Raji (cell line): ENCODE results near the gene TRIM27.

Experiments
- POLR2A ChIP-seq: IDR thresholded peaks from 2 replicates; pipeline ENCODE4 v1.6.1; 2011; ENCODE audit warnings: low read depth, low read length, control low read depth; ENCODE audit not compliant: insufficient read depth

Gene TRIM27

GRCh38 chr6:28923318-28924102, at the start of gene TRIM27:
Gene TRIM27, minus strand, starts transcription at chr6:28923985. Its CDS starts 353 bp downstream, at chr6:28923632.
- TF ChIP-seq POLR2A = peak; percentile 92

GRCh38 chr6:28969129-28969528, 45.3 kb upstream of the TRIM27 start:
- TF ChIP-seq POLR2A = no peak

GRCh38 chr6:28968476-28968875, 44.7 kb upstream of the TRIM27 start:
- TF ChIP-seq POLR2A = no peak

GRCh38 chr6:28965706-28966105, 41.9 kb upstream of the TRIM27 start:
- TF ChIP-seq POLR2A = no peak

- TF ChIP-seq POLR2A = no peak
These were observed 37.2 kb upstream of the TRIM27 start for GRCh38 chr6:28960846-28961500.

- TF ChIP-seq POLR2A = no peak
These were observed 32.5 kb upstream of the TRIM27 start for GRCh38 chr6:28956331-28956730.

- TF ChIP-seq POLR2A = no peak
These were observed 29.9 kb upstream of the TRIM27 start for GRCh38 chr6:28953585-28954258.

GRCh38 chr6:28953039-28953584, 29.3 kb upstream of the TRIM27 start:
- no peak for TF ChIP-seq POLR2A

- TF ChIP-seq POLR2A = peak; percentile 16; the same call in 1 of the 2 replicates
These were observed 25.1 kb upstream of the TRIM27 start for GRCh38 chr6:28948782-28949486.

GRCh38 chr6:28947831-28948270, 24.1 kb upstream of the TRIM27 start:
- no peak for TF ChIP-seq POLR2A

- TF ChIP-seq POLR2A = no peak
These were observed 23.4 kb upstream of the TRIM27 start for GRCh38 chr6:28947067-28947765.

GRCh38 chr6:28945349-28945748, 21.6 kb upstream of the TRIM27 start:
- no peak for TF ChIP-seq POLR2A

GRCh38 chr6:28944412-28944865, 20.7 kb upstream of the TRIM27 start:
- TF ChIP-seq POLR2A = no peak
